SH-SY5Y (cell line): Measurements from ENCODE around the gene ABCA7.

Experiments used
- GATA2 ChIP-seq: IDR thresholded peaks from 2 replicates; pipeline ENCODE4 v1.6.1; 2011; ENCODE audit warnings: mild to moderate bottlenecking, low read depth, low read length
- GATA3 ChIP-seq: IDR thresholded peaks from 2 replicates; pipeline ENCODE4 v1.6.1; 2011; ENCODE audit warnings: low read depth, mild to moderate bottlenecking, low read length, moderate library complexity

DNA sequence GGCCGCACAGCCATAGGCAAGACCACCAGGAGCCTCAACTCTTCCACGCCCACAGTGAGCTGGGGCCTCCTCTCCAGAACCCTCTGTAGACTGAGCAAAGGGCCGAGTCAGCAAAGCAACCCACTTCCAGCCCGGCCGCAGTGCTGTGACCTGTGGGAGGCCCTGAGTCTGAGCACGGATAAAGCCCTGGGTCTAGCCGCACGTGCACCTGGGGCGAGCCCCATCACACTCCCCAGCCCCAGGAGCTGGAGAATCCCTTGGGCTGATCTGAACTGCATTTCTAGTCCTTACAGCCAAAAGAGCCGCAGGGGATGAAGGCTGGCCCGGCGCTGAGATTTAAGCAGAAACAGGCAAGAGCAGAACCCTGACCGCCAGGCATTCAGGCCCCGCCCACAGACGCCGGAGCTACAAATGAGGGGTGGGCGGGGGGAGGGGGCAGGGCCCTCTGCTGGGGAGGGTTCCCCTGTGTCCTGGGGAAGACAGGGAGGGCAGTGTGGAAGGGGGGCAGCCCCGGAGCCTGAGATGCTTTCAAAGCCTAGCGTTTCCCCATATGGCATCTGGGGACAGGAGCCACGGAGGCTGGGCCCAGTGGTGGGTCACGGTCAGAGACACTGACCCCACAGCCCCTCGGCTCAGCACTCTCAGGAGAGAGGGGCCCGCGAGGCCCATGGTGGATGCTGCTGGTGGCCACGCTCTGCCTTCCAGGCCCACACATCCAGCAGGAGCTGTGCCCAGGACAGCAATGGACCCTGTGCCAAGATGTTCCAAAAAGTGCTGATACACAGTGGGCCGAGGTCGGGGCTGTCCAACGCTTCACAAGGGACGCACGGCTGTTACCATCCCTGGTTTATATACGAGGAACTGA is 23.9 kb upstream of the ABCA7 start:
- no peak for TF ChIP-seq GATA3
- TF ChIP-seq GATA2: no peak
